Sigmoid colon (tissue), 7 donors: ENCODE measurements around the gene PRLR. TPM values are rescaled to one million over a fixed set of nuclear protein-coding genes. Genes with fewer than 3 reads are reported as not detected.

Experiments used
- DNase-seq: peaks from one replicate; pipeline ENCODE4 v3.0.0-alpha.2; 2019
- H3K27ac ChIP-seq, 4 donors: fragments of 200-600 bp; sonication (generic); one replicate each; pipeline ENCODE4 v1.5.1; 2016 to 2019; ENCODE audit warnings: mild to moderate bottlenecking in 1 of 4
- H3K27me3 ChIP-seq, 3 donors: fragments of 200-600 bp; sonication (generic); one replicate each; pipeline ENCODE4 v1.5.1; 2019; ENCODE audit warnings: mild to moderate bottlenecking in 1 of 3
- H3K36me3 ChIP-seq, 4 donors: fragments of 200-600 bp; sonication (generic); one replicate each; pipeline ENCODE4 v1.5.1; 2016 to 2019
- H3K4me1 ChIP-seq, 4 donors: fragments of 200-600 bp; sonication (generic); one replicate each; pipeline ENCODE4 v1.5.1; 2017 to 2019
- H3K4me3 ChIP-seq, 4 donors: fragments of 200-600 bp; sonication (generic); one replicate each; pipeline ENCODE4 v1.5.1; 2017 to 2019; ENCODE audit warnings: mild to moderate bottlenecking in 2 of 4, moderate library complexity in 1 of 4
- H3K9me3 ChIP-seq, 4 donors: fragments of 200-600 bp in 3 of 4; sonication (generic) in 3 of 4; one replicate each; pipeline versions ENCODE4 v1.5.1 to v1.6.1; 2013 to 2019
- EP300 ChIP-seq, 4 donors: sonication (generic); formaldehyde crosslinking; IDR thresholded peaks; one replicate each; pipeline ENCODE4 v1.6.1; 2017; ENCODE audit warnings: antibody characterized with exemption in 4 of 4
- POLR2A ChIP-seq, 2 donors: fragments of 450-650 bp; IDR thresholded peaks; one replicate each; pipeline ENCODE4 v1.6.1; 2016; ENCODE audit warnings: antibody characterized with exemption in 2 of 2, mild to moderate bottlenecking in 2 of 2, moderate library complexity in 2 of 2
- POLR2AphosphoS5 ChIP-seq, 4 donors: sonication (generic); formaldehyde crosslinking; IDR thresholded peaks; one replicate each; pipeline ENCODE4 v1.6.1; 2017; ENCODE audit warnings: antibody characterized with exemption in 4 of 4
- WGBS, 2 donors: extraction: QIAGEN DNeasy Blood & Tissue Kit; methylation state at CpG; one replicate each; pipeline ENCODE4 v1.1.7; 2013; 5-methylcytosine and 5-hydroxymethylcytosine counted together
- intact Hi-C: fragments of 100-400 bp; cut with DNase I; formaldehyde crosslinking; loops from one replicate; pipeline ENCODE4 v1.15.1; 2023
- polyA plus RNA-seq, 3 donors: library from polyadenylated mRNA; stranded (reverse); fragments of 200-250 nt; gene quantifications; one replicate each; pipeline ENCODE4 v1.2.3, GENCODE V29; 2013
- total RNA-seq, 4 donors: library from RNA; depleted of rRNA; stranded (reverse); fragments of >200 nt; gene quantifications; one replicate each; pipeline ENCODE4 v1.1.0, GENCODE V29; 2016
- TF ChIP-seq, protein P1 (sequence below), 4 experiments: fragments of 450-650 bp in 3 of 4; fragments of 200-600 bp in 1 of 4; IDR thresholded peaks; one replicate each; pipeline ENCODE4 v1.5.1; 2016 to 2019; ENCODE audit warnings: antibody characterized with exemption in 4 of 4, mild to moderate bottlenecking in 3 of 4, moderate library complexity in 2 of 4
- donor health status: healthy with polysubstance abuse.
- donor health status: Bipolar disorder and iron deficiency.
- donor health status: healthy.

PRLR gene
- total and polyA plus RNA-seq, 7 donors, result 0.60 to 1.9 (median 0.95) TPM

DNA sequence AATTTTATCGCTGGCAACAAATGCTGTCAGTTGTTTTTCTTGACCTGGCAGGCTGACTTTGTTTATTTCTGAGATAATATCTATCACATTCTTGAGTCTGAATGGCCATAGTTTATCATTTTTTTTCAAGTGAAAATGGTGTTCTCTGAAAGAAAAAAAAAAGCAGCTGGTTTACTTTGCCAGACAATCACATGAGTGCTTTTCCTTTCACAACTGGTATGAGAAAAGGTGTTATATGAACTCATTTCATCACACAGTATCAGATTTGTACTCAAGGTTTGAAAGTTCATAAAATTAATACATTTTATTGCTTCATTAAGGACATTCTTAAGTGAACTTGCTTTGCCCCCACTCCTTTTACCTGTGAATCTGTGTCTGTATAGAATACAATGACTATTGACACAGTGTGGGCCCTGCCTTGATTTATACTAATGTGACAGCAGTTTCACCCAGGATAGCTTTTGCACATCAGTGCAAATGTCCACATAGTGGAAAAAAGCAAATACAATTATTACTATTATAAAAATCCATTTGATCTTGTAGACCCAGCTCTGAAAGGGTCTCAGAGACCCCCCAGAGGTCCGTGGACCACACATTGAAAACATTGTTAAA, 33.1 kb upstream of the PRLR start:
- Histone ChIP-seq H3K4me3 (no peak overlapping the region), H3K27me3 (no peaks in the 10 kb centered on the region), H3K36me3 (no peaks in the 10 kb centered on the region), H3K4me1 (no peaks in the 10 kb centered on the region), H3K27ac (no peak overlapping the region), H3K9me3 (no peaks in the 10 kb centered on the region)
- TF ChIP-seq, protein P1, sequence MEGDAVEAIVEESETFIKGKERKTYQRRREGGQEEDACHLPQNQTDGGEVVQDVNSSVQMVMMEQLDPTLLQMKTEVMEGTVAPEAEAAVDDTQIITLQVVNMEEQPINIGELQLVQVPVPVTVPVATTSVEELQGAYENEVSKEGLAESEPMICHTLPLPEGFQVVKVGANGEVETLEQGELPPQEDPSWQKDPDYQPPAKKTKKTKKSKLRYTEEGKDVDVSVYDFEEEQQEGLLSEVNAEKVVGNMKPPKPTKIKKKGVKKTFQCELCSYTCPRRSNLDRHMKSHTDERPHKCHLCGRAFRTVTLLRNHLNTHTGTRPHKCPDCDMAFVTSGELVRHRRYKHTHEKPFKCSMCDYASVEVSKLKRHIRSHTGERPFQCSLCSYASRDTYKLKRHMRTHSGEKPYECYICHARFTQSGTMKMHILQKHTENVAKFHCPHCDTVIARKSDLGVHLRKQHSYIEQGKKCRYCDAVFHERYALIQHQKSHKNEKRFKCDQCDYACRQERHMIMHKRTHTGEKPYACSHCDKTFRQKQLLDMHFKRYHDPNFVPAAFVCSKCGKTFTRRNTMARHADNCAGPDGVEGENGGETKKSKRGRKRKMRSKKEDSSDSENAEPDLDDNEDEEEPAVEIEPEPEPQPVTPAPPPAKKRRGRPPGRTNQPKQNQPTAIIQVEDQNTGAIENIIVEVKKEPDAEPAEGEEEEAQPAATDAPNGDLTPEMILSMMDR (IDR thresholded peaks at IDR 0.05), result no peak
- TF ChIP-seq EP300 (IDR thresholded peaks at IDR 0.05) (no peak), POLR2AphosphoS5 (IDR thresholded peaks at IDR 0.05) (no peak), POLR2A (IDR thresholded peaks at IDR 0.05) (no peak)
- WGBS, 2 donors, result 71 to 78% methylated on average over 2 of the region's 2 CpGs
- no peak for DNase-seq
- intact Hi-C loops, result no loop called here

DNA sequence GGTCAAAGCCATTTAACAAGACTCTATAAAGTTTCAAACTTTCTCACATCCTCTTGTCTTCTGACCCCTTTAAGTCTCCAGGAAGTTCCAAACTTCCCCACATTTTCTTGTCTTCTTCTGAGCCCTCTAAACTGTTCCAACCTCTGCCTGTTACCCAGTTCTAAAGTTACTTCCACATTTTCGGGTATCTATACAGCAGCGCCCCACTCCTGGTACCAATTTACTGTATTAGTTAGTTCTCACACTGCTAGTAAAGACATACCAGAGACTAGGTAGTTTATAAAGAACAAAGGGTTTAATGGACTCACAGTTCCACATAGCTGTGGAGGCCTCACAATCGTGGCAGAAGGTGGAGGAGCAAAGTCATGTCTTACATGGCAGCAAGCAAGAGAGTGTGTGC, 23.3 kb upstream of the PRLR start:
- TF ChIP-seq POLR2AphosphoS5 (IDR thresholded peaks at IDR 0.05) (no peak), EP300 (IDR thresholded peaks at IDR 0.05) (no peak), POLR2A (IDR thresholded peaks at IDR 0.05) (no peak)
- TF ChIP-seq, protein P1 (IDR thresholded peaks at IDR 0.05), result no peak
- no peak for DNase-seq
- no peaks in the 10 kb centered on the region for H3K4me1 ChIP-seq
- intact Hi-C loops, result no loop called here
- peaks cover 0 to 7% (median 2%) of the 10 kb centered on the region in 4 donors for H3K9me3 ChIP-seq
- 89 to 92% methylated on average over 3 of the region's 3 CpGs for WGBS, 2 donors
- no peaks in the 10 kb centered on the region for H3K27me3 ChIP-seq
- no peak overlapping the region for H3K27ac ChIP-seq
- no peak overlapping the region for H3K4me3 ChIP-seq
- H3K36me3 ChIP-seq, result no peaks in the 10 kb centered on the region

- 91 to 96% methylated on average over 2 of the region's 2 CpGs for WGBS, 2 donors
- no peak for DNase-seq
- intact Hi-C loops, result no loop called here
Measured at GRCh38 chr5:35252963-35253362, 22.7 kb upstream of the PRLR start.

DNA sequence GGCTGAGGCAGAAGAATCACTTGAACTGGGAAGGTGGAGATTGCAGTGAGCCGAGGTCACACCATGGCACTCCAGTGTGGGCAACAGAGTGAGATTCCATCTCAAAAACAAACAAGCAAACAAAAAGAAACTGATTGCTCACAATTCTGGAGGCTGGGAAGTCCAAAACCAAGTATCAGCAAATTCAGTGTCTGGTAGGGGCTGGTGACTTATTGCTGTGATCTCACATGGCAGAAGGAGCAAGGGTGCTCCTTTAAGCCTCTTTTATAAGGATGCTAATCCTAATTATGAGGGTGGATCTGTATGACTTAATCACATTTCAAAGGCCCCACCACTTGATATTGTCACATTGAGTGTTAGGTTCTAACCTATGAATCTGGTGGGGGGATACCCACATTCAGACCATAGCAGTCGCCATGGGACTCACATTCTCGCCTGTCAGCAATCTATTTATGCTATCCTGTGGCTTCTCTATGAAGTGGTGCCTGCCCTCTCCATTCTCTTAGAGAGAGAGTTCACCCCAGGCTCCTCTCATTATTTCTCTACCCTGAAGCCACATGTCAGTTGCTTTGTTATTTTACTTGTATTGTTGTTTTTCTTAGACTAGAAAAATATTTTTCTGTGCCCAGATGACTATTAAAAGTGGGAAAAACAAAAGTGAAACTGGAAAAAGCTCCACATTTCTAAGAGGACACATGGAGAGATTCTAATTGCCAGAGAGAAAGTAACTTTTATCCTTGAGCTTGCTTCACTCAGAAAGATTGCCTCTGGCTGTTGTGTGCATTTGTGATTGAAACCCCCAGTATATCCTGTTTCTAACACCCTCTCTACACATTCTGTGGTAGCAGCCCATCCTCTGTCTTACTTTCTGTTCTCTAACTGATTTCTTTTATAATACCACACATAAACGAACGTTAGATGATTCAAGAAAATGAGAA, 18.8 kb upstream of the PRLR start:
- intact Hi-C loops, result no loop called here
- Histone ChIP-seq H3K4me1 (peaks cover 0 to 15% (median 11%) of the 10 kb centered on the region in 4 donors), H3K36me3 (no peaks in the 10 kb centered on the region), H3K27ac (no peak overlapping the region), H3K9me3 (peaks cover 0 to 7% (median 2%) of the 10 kb centered on the region in 4 donors), H3K27me3 (no peaks in the 10 kb centered on the region), H3K4me3 (peak overlapping the region in 1 of 4 donors; percentile 6)
- WGBS, 2 donors, result 85 to 91% methylated on average over 5 of the region's 5 CpGs
- TF ChIP-seq EP300 (IDR thresholded peaks at IDR 0.05) (no peak), POLR2AphosphoS5 (IDR thresholded peaks at IDR 0.05) (no peak), POLR2A (IDR thresholded peaks at IDR 0.05) (no peak)
- TF ChIP-seq, protein P1 (IDR thresholded peaks at IDR 0.05), result no peak
- no peak for DNase-seq

More at GRCh38 chr5:35252963-35253362, 22.7 kb upstream of the PRLR start:
- TF ChIP-seq POLR2AphosphoS5 (IDR thresholded peaks at IDR 0.05) (no peak), POLR2A (IDR thresholded peaks at IDR 0.05) (no peak), EP300 (IDR thresholded peaks at IDR 0.05) (no peak)
- TF ChIP-seq, protein P1 (IDR thresholded peaks at IDR 0.05), result no peak
- H3K9me3 ChIP-seq, result peaks cover 0 to 7% (median 2%) of the 10 kb centered on the region in 4 donors
- H3K4me3 ChIP-seq, result no peak overlapping the region
- no peaks in the 10 kb centered on the region for H3K4me1 ChIP-seq
- no peaks in the 10 kb centered on the region for H3K27me3 ChIP-seq
- H3K36me3 ChIP-seq, result no peaks in the 10 kb centered on the region
- H3K27ac ChIP-seq, result no peak overlapping the region
